GM19238 (cell line): Measurements from ENCODE around the gene TAOK1.
"Not testable (repeated sequence)": the region's sequence is repeated elsewhere in the genome, so short reads cannot be mapped to it uniquely, and the experiment has no call there.

Experiments
- DNase-seq: peaks from one replicate; pipeline ENCODE4 v3.0.0; 2011; ENCODE audit warnings: low spot score; ENCODE audit not compliant: insufficient read length

The TAOK1 gene

GRCh38 chr17:29443041-29443739 is 53.0 kb downstream of the TAOK1 start:
- no peak for DNase-seq

- DNase-seq = no peak
These were observed 54.4 kb downstream of the TAOK1 start for GRCh38 chr17:29444589-29444988.

- no peak for DNase-seq
These were observed 55.7 kb downstream of the TAOK1 start for GRCh38 chr17:29445844-29446243.

DNA sequence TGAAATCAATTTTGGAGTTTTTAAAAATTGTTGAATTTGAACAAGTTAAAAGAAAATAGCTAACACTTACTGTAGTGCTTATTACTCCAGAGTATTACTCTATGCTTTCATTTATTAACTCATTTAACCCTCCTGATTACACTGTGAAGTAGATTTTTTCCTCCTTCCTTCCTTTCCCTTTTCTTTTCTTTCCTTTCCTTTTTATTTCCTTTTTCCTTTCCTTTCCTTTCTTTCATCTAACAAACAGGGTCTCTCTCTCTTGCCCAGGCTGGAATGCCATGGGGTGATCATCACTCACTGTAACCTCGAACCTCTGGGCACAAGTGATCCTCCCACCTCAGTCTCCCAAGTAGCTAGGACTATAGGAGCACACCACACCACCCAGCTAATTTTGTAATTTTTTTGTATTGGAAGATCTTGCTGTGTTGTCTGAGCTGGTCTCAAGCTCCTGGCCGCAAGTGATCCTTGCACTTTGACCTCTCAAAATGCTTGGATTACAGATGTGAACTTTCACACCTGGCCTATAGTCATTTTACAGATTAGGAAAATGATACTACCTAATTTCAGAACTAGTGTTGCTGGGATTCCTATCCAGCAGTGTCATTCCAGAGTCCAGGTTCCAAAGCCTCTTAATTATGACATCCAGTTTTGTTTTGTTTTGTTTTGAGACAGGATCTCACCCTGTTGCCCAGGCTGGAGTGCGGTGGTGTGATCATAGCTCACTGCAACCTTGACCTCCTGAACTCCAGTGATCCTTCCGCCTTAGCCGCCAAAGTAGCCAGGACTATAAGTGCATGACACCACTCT is 59.9 kb downstream of the TAOK1 start:
- DNase-seq = no peak

- no peak for DNase-seq
These were observed 61.1 kb downstream of the TAOK1 start for GRCh38 chr17:29451121-29451742.

- DNase-seq = no peak
These were observed 67.9 kb downstream of the TAOK1 start for GRCh38 chr17:29458066-29458465.

DNA sequence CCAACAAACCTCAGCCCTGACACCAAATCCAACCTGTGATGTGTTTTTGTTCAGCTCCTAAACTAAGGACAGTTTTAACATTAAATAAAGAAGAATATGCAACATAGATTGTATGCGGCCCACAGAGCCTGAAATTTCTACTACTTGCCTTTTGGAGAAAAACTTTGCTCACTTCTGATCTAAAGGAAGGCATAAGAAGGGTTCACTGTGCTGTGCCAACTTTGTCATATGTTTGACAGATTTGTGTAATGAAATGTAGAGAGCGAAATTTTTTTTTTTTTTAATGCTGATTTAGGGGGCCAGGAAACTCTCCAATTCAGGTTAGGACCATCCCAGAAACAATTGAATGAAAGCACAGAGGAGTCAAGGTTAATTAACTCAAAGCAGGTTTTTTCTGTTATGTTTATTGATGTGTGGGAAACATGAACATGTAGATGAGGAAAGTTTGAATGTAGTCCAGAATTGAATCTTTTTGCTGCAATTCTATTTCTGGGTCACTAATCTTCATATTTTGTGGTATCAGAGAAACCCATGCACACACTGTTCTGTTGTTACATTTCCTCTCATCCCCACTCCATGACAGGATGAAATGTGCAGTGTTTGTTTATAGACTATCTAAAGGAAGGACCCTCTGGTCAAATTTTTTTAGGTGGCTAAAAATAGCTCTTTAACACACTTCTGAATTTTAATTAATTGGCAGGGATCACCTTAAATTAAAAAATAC is 71.5 kb downstream of the TAOK1 start:
- no peak for DNase-seq

DNA sequence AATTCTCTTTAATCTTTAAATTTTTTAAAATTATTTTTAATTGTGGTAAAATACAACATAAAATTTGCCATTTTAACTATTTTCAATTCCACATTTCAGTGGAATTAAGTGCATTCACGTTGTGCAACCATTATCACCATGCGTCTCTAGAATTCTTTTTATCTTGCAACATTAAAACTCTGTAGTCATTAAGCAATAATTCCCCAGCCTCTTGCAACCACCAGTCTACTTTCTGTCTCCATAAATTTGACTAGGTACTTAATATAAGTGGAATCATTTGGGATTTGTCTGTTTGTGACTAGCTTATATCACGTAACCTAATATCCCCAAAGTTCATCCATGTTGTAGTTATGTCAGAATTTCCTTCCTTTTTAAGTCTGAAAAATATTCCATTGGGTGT is 79.1 kb downstream of the TAOK1 start:
- DNase-seq = no peak

DNA sequence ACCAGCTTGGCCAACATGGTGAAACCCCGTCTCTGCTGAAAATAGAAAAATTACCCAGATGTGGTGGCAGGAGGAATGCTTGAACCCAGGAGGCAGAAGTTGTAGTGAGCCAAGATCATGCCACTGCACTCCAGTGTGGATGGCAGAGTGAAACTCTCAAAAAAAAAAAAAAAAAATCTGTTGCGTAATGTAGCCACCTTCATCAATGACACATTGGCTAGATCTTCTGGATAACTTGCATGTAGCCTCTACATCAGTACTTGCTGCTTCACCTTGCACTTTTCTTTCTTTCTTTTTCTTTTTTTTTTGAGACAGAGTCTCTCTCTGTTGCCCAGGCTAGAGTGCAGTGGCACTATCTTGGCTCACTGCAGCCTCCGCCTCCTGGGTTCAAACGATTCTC is 83.3 kb downstream of the TAOK1 start:
- not testable (repeated sequence) for DNase-seq

GRCh38 chr17:29474297-29474696 is 84.1 kb downstream of the TAOK1 start:
- DNase-seq = no peak

GRCh38 chr17:29475891-29476290 is 85.7 kb downstream of the TAOK1 start:
- no peak for DNase-seq

GRCh38 chr17:29480249-29480928 is 90.2 kb downstream of the TAOK1 start:
- not testable (repeated sequence) for DNase-seq

DNA sequence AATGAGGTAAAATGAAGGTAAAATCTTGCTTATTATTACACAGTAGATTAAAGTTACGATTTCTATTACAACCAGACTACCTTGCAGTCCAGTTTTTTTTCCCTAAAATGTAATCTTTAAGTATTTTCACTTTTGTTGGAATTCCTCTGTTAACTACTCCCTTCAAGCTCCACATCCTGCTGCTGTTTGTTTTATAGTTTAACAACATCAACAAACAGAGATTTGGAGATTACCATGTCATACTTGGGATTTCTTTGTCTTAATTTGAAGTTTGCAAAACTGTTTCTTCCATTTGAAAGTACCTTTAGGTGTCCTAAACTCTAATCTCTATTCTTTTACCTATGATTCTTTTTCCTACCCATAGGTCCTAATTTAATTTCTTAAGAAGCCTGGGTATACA is 93.3 kb downstream of the TAOK1 start:
- DNase-seq = no peak

DNA sequence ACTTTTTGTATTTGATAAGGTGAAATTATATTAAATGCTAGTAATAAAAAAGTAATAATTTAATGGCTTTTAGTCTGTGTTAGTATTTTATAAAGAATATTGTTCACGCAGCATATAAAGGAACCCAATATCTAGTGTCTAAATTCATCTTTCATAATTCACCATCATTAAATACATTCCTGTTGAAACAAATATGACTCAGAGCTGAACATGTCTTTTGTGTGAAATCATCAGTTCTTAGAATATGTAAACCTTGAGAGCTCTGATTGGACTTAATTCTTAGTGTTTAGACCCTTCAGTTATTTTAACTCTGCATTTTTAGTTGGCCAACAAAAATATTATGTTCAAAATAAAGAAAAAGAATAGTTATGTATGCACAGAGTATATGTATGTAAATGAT is 104.8 kb downstream of the TAOK1 start:
- no peak for DNase-seq

- no peak for DNase-seq
These were observed 114.5 kb downstream of the TAOK1 start for GRCh38 chr17:29504711-29505110.

GRCh38 chr17:29505836-29506235 is 115.7 kb downstream of the TAOK1 start:
- no peak for DNase-seq

GRCh38 chr17:29510953-29511352 is 120.8 kb downstream of the TAOK1 start:
- no peak for DNase-seq

DNA sequence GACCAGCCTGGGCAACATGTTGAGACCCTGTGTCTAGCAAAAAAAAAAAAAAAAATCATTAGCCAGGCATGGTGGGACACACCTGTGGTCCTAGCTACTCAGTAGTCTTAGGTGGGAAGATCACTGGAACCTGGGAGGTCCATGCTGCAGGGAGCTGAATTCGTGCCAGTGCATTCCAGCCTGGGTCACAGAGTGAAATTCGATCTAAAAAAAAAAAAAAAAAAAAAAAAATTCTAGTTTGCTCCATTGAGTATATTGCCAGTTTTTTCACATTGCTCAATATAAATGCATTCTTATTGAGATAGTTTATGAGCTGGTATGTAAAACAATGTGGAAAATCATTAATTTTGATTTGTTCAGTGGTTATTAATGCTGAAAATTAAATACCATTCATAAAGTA is 124.6 kb downstream of the TAOK1 start:
- DNase-seq = no peak

GRCh38 chr17:29518359-29518758 is 128.2 kb downstream of the TAOK1 start:
- no peak for DNase-seq

- DNase-seq = no peak
These were observed 134.5 kb downstream of the TAOK1 start for GRCh38 chr17:29524692-29525091.

GRCh38 chr17:29526322-29526721 is 136.2 kb downstream of the TAOK1 start:
- no peak for DNase-seq
